ENCODE data around the gene SHISA9.

SHISA9 gene

DNA sequence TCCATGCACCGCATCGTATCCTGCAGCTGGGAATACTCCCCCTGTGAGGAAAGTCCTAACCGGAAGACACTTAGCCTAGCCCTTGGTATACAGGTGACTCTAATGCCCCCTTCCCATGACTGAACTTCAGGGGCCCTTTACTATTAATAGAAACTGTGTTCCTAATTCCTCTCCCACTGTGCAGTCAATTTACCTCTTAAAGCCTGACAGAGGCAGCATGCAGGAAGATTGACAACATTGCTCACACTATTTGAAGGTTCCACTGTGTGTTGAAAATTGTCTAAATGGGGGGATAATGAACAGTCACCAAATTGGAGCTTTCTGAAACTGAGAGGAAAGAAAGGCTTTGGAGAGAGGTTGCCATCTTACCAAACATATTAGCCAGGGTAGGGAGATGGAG, 222.6 kb downstream of the SHISA9 start:
- DNase-seq (ENCODE audit: low read depth), result no peak

DNA sequence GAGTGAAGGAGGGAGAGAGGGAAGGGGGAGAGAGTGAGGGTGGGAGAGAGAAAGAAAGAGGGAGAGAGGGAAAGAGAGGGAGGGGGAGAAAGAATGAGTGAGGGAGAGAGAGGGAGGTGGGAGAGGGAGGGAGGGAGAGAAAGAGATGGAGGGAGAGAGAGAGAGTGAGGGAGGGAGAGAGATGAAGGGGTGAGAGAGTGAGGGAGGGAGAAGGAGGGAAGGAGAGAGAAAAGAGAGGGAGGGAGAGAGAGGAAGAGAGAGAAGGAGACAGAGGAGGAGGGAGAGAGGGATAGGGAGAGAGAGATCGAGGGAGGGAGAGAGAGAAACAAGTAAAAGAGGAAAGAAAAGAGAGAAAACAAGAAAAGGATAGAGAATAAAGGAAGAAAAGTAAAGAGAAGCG, 225.7 kb downstream of the SHISA9 start:
- DNase-seq (ENCODE audit: low read depth), result no peak

DNA sequence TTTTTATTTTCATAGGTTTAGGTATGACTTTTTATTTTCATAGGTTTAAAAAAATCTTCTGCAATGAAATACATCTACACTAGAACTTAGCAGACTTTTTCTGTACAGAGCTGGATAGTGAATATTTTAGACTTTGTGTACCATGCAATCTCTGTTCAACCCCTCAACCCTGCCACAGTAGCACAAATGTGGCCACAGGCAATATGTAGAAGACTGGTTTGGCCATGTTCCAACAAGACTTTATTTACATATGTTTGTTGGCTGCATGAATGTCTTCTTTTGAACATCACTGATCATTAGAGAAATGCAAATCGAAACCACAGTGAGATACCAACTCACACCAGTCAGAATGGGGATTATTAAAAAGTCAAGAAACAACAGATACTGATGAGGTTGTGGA, 229.2 kb downstream of the SHISA9 start:
- no peak for DNase-seq (ENCODE audit: low read depth)

DNA sequence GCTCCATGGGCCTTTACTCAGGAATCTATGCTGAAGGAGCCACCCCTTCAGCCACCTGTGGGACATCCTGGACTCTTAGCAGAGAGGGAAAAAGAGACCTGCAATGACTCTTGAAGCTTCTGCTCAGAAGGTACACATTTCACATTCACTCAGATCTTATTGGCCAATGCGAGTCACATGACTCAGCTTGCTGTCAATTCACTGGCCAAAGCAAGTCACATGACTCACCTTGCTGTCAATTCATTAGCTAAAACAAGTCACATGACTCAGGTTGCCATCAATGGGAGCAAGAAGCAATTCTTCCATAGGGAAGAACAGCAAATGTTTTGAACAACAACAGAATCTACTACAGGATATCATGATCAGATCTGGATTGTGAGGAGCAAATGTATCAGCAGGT, 233.4 kb downstream of the SHISA9 start:
- DNase-seq (ENCODE audit: low read depth), result no peak

DNA sequence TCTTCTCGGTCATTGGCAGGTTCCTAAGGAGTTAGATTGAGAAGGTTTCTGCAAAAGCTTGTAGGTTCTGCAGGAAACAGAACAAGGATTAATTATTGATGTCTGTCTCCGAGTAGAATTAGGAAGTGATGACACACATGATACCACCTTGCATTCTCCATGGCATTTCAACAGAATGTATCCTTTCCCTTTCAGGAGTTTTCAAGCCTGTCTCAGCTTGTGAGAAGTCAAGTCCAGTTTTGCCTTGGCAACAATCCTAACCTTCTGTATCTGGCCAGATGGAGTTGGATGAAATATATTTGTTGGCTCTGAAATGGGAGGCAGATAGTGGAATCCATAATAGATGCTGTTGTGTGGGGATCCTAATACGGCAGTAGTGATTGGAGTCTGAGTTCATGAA, 235.5 kb downstream of the SHISA9 start:
- no peak for DNase-seq (ENCODE audit: low read depth)

DNA sequence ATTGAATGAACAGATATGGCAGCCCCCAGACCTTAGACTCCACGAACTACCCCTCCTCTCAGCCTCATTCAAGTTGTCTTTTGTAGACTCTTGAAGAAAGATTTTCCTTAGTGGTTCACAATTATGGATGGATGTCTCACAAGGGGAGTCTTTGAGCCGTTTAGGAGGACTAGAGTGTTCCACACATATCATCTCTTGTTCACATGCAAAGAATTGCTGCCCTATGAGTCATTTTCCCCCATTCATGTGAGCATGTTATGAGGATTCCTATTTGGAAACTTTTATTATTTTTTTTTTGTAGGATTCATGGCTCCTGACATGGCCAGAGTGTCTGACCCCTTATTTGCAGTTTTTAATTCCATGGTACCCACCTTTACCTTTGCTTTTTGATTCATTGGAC, 237.1 kb downstream of the SHISA9 start:
- DNase-seq (ENCODE audit: low read depth), result no peak

DNA sequence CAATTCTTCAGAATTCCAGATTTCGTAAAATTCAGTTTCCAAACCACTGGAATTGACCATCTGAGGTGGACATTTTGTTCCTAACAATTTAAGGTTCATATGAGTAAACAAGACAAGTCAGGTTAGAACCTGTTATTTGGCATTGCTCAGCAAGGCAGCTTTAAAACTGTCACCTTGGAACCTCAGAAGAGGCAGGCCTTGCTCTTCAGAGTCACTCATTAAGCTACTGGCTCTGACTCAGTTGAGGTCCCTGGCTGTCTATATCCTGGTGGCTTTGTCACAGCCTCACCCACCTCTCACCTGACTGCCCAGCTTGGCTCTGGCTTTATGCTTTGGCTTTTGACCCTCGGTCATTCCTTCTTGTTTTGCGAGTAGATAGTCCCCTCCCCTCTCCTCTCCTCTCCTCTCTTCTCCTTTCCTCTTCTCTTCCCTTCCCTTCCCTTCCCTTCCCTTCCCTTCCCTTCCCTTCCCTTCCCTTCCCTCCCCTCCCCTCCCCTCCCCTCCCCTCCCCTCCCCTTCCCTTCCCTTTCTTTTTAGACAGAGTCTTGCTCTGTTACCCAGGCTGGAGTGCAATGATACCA, 238.4 kb downstream of the SHISA9 start:
- no peak for DNase-seq (ENCODE audit: low read depth)

DNA sequence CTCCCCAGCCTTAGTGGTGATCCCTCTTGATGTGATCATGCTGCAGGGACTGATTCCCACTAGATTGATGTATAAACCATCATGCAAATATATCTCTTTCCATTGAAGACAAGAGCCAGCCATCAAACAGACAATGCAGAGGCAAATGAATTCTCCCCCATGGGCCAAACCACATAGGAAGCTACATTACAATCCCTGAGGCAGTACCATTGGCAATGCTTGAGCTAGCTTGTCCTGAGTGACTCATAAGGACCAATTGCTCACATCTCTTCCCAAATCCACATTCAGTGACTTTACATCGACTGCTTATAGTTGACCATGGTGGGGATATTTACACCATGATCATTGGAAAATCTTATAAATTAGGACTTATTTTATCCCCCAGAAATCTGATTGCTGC, 242.2 kb downstream of the SHISA9 start:
- no peak for DNase-seq (ENCODE audit: low read depth)

DNA sequence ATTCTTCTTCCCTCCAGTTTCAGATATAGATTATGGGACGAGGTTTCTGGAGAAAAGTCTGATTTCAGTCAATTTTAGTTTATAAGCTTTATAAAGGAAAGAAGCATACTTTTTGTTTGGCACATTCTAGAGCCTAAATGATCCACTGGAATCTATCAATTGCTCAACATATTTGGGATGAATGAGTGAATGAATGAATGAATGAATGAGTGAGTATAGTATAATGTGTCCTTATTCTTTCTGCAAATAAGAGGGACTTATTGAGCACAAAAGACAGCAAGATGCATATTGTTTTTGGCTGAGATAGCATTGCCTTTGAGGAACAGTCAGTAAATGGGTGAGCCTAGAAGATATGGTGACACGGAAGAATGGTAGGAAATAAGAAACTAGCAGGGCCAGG, 245.4 kb downstream of the SHISA9 start:
- DNase-seq (ENCODE audit: low read depth), result no peak

DNA sequence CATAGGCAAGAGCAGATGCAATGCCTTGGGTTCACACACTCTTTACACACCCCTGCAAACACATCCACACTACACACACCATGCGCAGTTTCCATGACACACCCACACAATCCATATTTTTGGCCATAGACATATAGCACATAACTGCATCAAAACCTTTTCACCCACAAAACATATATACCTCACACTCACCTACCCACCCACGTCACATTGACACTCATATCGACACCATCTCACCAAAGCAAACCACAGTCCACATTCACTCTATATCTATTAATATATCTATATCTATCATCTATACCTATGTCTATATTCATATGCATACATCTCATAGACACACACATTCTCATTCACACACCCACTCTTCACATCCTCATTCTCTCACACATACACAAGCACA, 246.9 kb downstream of the SHISA9 start:
- no peak for DNase-seq (ENCODE audit: low read depth)

DNA sequence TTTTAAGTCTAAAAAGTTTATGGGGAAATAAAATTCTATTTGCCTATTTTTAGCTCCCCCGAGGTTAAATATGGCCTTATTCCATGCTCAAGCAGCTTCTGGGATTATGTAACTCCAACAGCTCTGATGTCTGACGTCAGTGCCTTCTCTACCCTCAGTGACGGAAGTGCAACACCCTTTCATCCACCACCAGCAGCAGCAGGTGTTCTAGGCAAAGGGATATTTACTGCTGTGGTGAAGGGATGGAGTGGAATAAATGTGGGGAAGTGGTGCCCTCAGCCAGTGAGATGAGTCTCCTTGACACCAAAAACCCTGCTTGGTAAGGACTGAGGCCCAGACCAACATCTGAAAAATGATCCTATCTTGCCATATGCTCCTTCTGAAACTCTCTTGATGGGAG, 247.4 kb downstream of the SHISA9 start:
- DNase-seq (ENCODE audit: low read depth), result no peak

DNA sequence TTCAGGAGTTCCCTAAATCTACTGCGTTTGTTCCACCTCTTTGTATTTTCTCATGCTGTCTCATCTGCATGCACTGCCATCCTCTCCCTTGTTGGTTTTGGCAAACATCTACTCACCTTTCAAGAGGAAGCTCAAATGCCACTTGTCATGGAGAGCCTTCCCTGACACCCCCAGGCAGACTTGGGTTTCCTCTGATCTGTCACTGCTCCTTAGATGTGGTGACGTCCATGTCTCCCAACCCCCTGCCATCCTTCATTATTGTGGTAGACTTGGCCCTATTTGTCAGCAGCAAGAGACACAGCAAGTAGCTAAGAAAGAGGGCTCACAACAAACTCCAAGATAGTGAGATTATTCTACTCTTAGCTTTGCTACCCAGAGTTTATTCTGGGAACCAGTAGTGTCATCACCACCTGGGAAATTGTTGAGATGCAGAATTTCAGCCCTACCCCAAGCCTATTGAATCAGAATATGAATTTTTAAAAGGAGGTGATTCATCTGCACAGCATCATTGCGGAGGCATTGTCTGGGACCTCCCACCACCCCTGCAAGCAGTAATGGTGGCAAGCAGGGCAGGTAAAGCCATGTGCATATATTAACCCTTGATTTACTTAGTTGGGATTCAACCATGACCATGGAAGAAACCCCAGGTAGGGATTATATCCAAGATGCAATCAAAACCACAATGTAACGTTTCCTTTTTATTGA, 248.9 kb downstream of the SHISA9 start:
- DNase-seq (ENCODE audit: low read depth), result no peak

DNA sequence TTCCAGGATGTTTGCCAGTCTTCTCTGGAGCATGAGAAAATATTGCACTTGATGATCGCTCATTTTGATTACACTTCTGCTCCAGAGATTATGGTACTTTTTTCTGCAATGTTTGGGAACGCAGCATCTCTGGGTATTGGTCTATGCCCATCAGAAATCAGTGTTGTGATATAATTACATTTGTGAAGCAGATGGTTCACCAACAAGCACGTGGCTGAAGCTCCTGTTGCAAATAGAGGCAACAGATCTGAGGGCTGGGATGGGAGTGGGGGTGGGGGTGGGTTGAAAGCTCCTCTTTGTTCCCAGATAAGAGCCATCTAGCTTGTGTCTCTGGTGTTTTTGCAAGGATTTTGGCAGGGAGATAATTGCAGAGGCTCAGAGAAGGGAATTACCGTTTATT, 252.3 kb downstream of the SHISA9 start:
- no peak for DNase-seq (ENCODE audit: low read depth)

DNA sequence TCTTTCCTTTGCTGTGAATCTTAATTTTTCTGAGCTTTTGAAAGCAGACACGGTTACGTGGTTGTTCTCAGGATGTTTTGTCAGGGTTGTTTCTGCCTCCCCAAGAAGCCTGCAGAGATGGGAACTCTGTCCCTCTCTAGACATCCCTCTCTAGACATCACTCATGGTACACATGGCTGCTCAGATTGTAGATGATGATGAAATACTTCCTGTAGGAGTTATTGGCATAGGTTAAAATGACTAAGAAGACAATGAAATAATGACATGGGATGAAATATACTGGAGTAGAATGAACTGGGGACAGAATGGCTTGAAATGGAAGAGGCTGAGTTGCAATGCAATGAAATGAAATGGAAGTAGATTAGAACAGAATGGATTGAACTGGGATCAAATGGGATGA, 253.4 kb downstream of the SHISA9 start:
- DNase-seq (ENCODE audit: low read depth), result no peak

DNA sequence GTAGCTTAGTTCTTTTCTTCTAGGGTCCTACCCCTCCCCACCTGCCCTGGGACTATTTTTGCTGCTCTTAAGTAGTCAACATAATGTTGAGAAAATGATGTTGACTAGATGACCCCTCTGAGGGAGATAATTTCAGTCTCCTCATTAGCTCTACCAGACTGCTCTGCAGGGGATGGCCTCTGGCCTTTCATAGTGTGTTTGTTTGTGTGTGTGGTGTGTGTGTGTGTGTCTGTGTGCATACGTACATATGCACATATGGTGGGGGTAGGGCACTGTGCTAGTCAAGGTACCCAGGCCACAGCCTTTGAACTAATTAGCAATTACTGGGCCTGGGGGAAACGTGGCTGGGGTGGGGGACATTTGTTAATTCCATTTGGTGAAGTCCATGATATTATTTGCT, 254.0 kb downstream of the SHISA9 start:
- DNase-seq (ENCODE audit: low read depth), result no peak

DNA sequence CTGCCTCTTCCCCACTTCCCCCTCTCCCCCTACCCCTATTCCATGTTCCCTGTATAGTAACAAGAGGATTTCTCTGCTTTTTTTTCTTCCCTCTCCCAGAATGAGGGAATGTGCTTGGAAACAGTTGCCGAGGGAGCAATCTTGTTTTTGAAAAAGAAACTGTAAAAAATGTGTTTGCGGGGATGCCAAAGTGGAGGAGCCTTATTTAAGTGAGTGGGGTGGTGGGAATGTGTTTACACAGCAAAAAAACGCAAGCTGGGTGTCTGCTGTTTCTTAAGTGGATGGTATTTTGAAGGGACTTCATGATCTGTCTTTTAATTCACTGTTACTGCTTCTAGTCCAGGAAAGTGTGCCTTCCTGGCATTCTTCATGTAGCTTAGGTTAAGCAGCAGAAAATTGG, 254.4 kb downstream of the SHISA9 start:
- DNase-seq (ENCODE audit: low read depth), result no peak

DNA sequence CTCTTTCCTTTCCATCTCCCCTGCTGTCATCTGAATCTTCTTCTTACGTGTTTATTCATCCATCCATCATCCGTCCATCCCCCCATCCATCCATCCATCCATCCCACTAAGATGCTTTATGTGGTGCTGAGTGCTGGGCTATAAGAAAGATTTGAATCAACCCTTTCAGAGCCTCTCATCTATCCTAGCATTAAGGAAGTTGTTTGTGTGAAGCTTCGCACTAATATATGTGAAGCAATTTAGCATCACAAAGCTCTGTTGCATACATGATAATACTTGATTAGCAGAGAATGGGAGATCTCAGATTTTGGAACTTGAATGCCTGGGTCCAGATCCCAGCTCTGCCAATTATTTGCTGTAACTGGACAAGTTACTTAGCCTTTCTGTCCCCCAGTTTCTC, 255.7 kb downstream of the SHISA9 start:
- no peak for DNase-seq (ENCODE audit: low read depth)

DNA sequence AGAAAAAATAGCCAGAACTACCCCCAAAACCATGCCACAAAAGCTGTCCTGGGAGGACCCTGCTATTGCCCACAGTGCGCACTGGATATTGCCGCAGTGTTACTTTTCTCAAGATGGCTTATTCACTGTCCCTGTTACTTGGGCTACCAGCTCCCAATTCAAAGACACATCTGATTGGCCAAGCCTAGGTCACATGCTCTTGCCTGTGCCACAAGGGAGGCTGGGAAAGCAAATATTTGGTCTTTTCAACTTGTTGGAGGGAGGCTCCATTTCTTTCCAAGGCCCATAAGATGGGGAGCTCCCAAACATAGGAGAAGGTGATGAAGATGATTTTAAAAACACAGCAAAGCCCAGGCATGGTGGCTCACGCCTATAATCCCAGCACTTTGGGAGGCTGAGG, 257.0 kb downstream of the SHISA9 start:
- DNase-seq (ENCODE audit: low read depth), result no peak

DNA sequence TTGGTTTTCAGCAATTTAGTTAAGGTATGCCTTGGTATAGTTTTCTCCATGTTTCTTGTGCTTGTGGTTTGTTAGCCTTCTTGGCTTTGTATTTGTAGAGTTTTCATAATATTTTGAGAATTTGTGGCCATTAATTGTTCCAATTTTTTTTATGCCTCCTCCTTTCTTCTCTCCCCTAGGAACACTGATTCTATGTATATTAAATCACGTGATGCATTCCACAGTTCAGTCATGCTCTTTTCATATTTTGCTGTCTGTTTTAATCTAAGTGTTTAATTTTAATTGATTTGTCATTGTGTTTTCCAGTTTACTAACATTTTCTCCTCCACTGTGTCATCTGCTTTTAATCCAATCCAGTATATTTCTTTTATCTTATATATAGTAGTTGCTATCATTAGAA, 263.6 kb downstream of the SHISA9 start:
- DNase-seq (ENCODE audit: low read depth), result no peak

DNA sequence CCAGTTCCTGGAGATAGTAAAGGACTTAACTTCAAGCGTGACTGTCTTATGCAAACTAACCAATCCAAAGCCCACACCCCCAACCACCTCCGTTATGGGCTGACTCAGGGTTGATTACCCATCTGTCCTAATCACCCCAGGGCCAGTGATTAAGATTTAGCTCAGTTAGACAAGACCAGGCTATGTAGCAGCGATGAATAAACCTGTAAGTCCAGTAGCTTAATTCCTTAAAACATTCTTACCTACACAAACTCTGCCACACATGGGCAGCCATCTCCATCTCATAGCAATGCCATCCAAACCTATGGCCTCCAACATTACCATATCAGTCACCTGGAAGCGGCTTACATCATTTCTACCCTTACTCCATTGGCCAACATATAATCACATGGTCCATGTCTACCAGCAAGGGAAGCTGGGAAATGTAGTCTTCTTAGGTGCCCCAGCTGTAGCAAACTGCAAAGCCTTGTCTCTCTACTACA, 266.7 kb downstream of the SHISA9 start:
- DNase-seq (ENCODE audit: low read depth), result no peak

DNA sequence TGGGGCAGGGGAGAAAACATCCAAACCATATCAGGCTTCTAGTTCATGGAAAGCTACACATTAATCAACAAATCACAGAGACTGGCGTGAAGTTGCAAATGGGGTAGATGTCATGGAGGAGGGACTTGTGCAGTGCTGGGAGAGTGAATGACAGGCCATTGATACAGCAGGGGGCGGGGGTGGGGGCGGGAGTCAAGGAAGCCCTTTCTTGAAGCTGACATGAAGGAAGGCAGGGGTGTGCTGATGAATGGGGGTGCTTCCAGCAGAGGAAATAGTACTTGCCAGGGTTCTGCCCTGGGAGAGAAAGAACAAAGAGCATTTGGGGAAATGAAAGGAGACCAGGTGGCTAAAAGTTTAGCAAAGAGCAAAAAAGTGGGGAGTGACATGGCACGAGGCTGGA, 269.9 kb downstream of the SHISA9 start:
- DNase-seq (ENCODE audit: low read depth), result no peak

DNA sequence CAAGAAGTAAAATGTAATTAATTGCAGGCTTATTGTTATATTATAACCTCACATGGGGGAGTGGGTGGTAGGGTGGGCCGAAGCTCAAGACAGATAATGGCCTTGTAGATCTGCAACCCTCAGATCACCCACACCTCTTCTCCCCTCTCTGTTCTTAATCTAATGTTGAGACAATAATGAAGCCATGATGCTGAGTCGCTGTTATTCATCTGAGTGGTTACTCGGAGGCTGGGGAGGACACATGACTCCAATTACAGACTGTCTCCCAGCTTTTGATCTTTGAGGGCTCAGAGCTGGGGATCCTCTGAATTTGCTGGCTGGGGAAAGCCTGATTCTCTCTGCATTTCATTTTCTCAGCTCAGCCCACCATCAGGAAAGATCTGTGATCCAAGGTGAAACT, 275.3 kb downstream of the SHISA9 start:
- DNase-seq (ENCODE audit: low read depth), result no peak

DNA sequence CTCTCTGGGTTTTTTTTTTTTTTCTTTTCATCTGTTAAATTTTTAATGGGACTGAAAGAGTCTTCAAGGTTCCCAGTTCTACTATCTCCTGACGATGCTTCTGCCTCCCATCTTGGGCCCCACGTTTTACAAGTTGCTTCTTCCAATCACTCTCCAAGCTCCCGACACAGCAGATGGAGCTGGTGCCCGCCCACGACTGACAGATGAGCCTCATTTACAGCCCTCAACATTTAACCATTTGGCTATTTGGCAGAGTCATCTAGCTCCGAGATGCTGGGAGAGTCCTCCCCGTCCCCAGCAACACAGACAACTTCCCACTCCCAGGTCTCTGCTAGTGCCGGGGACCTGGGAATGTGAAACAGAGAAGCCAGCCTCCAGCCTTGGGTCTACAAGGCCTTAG, 276.9 kb downstream of the SHISA9 start:
- no peak for DNase-seq (ENCODE audit: low read depth)

DNA sequence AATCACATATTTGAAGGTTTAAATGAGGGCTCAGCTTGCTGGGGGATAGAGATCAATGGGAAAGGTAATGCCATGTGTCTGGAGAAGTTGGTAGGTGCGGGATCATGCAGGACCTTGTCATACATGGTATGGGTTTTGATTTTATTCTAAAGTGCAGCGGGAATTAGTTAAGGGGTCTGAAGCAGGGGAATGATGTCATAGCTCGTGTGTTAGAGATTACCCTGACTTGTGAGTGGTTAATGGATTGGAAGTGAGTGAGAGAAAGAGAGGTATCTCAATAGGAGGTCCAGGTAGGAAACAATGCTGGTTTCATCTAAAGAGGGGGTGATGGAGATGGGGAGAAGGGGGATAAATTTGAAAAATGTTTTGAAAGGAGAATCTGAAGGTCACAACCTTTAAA, 280.0 kb downstream of the SHISA9 start:
- no peak for DNase-seq (ENCODE audit: low read depth)
